GM10266 (cell line): ENCODE data around the gene PDXP.

ENCODE experiments used
- DNase-seq: peaks from one replicate; pipeline ENCODE4 v3.0.0; 2012; ENCODE audit errors: extremely low spot score
- TF ChIP-seq, protein P1 (sequence below): IDR thresholded peaks from 2 replicates; pipeline ENCODE4 v1.5.1; 2012; ENCODE audit warnings: mild to moderate bottlenecking, low read depth; ENCODE audit not compliant: control insufficient read depth, insufficient read depth; ENCODE audit errors: missing control alignments

The PDXP gene

DNA sequence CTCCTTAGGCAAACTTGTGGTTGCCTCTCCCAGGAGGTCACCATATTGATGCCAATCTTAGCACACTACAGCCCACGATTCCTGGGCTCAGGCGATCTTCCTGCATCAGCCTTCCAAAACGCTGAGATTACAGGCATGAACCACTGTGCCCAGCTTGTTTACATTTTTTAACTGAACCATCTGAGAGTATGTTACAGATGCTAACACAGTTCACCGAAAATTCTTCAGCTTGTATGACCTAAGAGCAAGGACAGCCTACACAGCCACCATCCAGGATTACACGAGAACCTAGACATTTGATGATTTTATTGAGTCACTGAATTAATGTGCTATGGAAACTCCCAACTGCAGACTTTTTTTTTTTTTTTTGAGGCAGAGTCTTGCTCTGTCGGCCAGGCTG, 11.1 kb downstream of the PDXP start:
- DNase-seq: no peak

DNA sequence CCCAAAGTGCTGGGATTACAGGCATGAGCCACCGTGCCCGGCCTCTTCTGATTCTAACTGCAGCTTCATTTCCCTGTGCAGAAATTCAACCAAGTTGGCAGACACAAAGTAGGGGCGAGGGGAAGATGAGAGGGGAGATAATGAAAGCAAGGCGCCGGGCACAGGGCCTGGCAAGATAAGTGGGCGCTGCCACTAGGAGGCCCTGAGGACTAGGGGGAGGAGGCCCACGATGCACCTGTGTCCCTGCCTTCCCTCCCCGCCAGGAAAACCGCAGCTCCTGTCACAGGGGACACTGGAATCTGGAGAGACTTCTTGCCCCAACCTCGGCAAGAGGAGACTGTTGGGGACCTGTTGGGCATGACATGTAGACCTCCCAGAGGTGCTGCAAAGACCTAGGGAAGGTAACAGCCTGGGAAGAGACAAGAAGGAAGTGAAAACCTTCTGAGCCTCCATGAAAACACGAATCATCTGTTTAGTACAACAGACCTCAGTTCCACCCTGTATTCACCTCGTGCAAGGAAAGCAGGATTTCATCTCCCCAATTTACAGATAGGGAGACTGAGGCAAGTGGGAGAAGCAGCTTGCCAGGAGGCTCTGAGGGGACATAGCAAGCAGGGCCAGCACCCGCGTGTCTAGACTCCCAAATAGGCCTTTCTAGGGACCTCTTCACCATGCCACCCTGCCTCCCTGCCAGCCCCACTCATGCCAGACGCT, 13.8 kb downstream of the PDXP start:
- TF ChIP-seq, protein P1, sequence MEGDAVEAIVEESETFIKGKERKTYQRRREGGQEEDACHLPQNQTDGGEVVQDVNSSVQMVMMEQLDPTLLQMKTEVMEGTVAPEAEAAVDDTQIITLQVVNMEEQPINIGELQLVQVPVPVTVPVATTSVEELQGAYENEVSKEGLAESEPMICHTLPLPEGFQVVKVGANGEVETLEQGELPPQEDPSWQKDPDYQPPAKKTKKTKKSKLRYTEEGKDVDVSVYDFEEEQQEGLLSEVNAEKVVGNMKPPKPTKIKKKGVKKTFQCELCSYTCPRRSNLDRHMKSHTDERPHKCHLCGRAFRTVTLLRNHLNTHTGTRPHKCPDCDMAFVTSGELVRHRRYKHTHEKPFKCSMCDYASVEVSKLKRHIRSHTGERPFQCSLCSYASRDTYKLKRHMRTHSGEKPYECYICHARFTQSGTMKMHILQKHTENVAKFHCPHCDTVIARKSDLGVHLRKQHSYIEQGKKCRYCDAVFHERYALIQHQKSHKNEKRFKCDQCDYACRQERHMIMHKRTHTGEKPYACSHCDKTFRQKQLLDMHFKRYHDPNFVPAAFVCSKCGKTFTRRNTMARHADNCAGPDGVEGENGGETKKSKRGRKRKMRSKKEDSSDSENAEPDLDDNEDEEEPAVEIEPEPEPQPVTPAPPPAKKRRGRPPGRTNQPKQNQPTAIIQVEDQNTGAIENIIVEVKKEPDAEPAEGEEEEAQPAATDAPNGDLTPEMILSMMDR: no peak
- no peak for DNase-seq

More for the DNA sequence above, 11.1 kb downstream of the PDXP start:
- TF ChIP-seq, protein P1: no peak

DNA sequence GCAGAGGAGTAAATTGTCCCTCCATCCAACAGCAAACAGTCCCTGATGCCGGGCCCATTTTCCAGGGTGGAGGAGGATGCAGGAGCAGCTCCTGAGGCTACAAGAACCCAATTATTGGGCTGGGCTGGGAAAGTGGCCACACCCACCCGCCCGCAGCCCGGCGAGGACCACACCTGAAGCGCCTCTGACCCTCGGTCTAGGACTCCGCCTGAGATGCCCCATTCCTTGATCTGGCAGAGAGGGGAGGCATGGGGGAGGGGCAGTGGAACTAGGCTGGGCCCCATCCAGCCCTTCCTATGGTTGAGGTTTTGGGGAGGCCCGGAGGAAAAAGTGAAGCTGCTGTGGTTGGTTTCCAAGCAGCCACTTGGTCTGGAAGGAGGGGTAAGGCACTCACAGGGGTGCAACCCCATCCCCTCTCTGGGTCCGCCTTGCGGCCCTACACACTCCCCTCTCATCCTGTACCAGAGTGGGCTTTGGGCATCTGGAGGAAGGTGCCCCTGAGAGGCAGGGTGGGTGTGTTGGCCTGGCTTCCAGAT, 14.5 kb downstream of the PDXP start:
- TF ChIP-seq, protein P1: no peak
- no peak for DNase-seq

DNA sequence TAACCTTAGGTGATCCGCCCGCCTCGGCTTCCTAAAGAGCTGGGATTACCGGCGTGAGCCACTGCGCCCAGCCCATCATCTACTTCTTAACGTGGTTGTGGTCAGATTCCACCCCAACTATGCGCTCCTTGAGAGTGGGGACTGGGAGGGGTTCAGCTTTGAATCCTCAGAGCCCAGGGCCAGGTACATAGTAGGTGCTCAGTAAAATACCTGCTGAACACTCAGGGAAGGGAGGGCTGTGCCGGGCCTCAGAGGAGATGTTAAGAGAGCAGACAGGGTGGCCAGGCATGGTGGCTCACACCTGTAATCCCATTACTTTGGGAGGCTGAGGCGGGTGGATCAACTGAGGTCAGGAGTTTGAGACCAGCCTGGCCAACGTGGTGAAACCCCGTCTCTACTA, 15.7 kb downstream of the PDXP start:
- TF ChIP-seq, protein P1: no peak
- DNase-seq: no peak

DNA sequence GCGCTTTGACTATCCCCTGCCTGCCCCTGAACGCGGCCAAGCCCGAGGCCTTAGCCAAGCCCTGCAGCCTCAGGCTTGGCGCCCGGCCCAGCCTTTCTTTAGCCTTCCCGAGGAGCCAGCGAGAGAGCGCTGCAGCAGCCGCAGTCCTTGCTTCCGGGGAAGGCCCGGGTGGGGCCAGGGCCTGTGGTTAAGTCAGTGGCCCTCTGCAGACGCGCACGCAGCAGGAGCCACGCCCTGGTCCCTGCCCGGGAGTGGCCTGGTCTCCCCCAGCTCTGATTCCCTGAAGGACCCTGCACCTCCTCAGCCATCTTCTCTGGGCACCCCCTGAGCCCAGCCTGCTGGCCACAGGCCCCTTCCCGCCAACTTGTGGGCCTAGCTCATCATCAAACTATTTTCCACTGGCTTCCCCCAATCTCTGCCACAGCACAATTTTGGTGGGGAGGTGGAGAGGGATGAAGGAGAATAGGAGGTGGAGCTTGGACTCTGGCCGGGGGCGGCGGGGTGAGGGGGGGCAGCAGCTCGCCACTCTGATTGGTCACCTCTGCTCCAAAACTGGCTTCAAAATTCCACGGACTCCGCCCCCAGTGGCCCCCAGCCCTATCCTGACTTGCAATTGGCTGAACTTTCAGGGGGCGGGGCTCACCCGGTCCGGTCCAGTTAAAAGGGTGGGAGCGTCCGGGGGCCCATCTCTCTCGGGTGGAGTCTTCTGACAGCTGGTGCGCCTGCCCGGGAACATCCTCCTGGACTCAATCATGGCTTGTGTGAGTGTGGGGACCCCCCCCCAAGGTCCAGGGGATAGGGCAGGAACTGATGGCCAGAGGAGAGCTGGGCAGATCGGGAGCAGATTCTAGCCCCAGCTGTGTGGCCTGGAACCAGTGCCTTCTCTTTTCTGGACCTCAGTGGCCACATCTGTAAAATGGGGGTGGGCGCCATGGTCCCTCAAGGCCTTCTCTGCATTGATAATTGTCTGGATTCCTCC, 16.7 kb downstream of the PDXP start, which contains the start of gene LGALS1:
Gene LGALS1 (plus strand): TSS at position 686 of the 979 bp plus-strand sequence. CDS start 67 bp downstream, at position 753.
- DNase-seq: peak; percentile 83
- TF ChIP-seq, protein P1: no peak

DNA sequence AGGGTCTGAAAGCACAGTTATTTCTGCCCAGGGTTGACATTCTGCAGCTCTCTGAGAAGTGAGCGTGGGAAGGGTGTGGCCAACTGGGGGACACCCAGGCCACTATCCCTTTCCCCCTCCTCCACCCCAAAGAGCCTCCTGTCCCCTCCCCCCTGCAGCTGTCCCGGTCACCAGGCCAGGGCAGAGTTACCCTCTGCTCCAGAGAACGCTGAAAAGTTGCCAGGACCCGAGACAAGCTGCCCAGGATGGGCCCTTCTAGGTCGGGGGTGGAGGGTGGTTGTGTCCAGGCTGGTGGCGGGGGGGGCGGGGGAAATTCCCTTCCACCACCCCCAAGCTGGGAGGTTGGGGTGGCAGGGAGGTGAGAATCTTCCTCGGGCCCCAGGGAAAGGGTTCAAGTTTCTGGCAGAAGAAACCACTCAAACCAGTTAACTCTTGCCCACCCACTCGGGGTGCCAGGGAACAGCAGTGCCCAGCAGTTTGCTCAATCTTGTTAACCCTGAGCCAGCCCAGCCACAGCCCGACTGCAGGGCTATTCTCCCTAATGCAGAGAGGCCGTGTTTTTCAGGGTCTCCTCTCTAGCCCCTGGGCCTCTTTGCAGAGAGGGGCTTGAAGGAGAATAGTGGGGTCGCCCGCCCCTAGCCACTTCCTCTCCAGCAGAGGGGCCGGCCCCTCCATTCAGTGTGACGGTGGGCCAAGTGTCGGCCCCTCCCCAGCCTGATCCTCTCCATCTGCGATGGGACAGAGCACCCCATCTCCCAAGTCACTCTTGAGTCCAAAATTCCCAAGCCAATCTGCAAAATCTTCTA, 17.6 kb downstream of the PDXP start:
- DNase-seq: no peak
- TF ChIP-seq, protein P1: no peak
